GM18951 (cell line): ENCODE data around the gene DEK.
"Not testable (repeated sequence)": the region's sequence is repeated elsewhere in the genome, so short reads cannot be mapped to it uniquely, and the experiment has no call there.

Experiments
- POLR2A ChIP-seq: IDR thresholded peaks from 4 replicates; pipeline ENCODE4 v1.6.1; 2011; ENCODE audit warnings: mild to moderate bottlenecking; ENCODE audit not compliant: insufficient read length, insufficient read depth; ENCODE audit errors: extremely low read depth
- in situ Hi-C: fragments of 300-500 bp; cut with MboI; formaldehyde crosslinking; loops from one replicate; pipeline ENCODE4 v1.12.0; 2022; ENCODE audit warnings: low sequenced_read_pairs, mixed read lengths, inconsistent platforms; ENCODE audit not compliant: unreplicated experiment

DEK gene

DNA sequence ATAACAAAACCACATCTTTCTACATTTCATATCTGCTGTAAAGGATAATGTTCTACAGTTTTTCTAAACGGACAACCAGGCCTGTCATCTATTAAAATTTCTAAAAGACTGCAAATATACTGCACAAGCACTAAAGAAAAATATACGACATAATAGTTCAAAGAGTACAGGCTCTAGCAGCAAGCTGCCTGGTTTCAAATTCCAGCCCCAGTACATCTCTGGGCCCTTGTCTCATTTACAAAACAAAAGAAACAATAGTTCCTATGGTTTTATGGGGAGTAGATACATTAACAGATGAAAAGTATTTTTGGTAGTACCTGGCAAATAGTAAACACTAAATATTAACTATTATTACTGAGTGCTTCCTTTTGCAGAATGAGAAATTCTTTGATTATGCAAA lies 24.1 kb downstream of the DEK start:
- in situ Hi-C loops = no loop called here
- no peak for TF ChIP-seq POLR2A

DNA sequence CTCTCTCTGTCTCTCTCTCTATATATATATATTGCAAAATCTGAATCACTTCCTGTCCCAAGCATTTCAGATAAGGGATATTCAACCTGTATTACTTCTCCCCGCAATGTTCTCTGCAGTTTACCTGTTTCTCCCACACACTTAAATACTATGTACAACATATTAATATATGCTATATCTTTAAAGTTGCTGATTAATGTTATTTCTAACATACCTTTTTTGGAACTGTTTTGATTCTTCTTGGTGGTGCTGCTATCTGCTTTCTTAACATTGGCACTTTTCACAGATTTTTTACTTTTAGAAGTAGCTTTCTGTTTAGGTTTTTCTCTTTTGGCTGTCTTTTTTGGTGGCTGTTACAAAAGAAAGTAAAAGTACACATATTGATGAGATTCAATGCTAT lies 27.2 kb downstream of the DEK start:
- TF ChIP-seq POLR2A = no peak
- in situ Hi-C loops = no loop called here

DNA sequence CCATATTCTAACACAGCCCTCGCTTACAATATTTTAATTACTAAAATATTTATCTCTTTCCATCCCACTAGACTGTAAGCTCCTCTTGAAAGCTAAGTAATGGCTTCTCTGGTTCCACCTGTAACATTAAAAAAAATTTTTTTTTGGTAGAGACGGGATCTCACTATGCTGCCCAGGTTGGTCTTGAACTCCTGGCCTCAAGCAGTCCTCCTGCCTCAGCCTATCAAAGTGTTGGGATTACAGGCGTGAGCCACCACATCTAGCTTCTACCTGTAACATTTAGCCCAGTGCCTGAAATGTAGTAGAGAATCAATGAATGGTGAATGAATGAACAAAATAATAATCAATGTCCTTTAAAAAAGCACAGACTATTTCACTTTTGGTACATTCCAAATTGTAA lies 28.8 kb downstream of the DEK start:
- in situ Hi-C loops = no loop called here
- TF ChIP-seq POLR2A = no peak

DNA sequence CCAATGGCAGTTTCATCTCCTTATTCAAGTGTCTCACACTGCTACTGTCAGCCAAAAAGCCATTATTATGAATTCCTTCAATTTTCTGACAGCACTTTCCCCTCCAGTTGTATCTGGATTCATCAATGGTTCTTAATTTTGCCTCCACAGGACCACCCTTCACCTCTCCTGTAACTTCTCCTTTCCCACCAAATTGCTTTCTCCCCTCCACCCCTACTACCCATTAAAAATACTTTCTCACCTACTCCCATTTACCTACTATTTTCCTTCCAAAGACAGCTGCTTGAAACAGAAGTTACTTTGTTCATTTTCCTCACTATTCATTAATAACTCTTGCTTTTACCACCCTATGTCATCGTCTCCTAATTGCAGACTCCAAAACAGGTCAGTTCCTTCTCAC lies 29.8 kb downstream of the DEK start:
- in situ Hi-C loops = no loop called here
- TF ChIP-seq POLR2A = no peak

DNA sequence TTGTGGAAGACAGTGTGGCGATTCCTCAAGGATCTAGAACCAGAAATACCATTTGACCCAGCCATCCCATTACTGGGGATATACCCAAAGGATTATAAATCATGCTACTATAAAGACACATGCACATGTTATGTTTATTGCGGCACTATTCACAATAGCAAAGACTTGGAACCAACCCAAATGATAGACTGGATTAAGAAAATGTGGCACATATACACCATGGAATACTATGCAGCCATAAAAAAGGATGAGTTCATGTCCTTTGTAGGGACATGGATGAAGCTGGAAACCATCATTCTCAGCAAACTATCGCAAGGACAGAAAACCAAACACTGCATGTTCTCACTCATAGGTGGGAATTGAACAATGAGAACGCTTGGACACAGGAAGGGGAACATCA lies 30.6 kb downstream of the DEK start:
- in situ Hi-C loops = not testable (repeated sequence)

DNA sequence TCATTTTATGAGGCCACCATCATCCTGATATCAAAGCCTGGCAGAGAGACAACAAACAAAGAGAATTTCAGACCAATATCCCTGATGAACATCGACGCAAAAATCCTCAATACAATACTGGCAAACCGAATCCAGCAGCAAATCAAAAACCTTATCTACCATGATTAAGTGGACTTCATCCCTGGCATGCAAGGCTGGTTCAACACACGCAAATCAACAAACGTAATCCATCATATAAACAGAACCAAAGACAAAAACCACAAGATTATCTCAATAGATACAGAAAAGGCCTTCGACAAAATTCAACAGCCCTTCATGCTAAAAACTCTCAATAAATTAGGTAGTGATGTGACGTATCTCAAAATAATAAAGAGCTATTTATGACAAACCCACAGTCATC lies 32.5 kb downstream of the DEK start:
- in situ Hi-C loops = not testable (repeated sequence)

DNA sequence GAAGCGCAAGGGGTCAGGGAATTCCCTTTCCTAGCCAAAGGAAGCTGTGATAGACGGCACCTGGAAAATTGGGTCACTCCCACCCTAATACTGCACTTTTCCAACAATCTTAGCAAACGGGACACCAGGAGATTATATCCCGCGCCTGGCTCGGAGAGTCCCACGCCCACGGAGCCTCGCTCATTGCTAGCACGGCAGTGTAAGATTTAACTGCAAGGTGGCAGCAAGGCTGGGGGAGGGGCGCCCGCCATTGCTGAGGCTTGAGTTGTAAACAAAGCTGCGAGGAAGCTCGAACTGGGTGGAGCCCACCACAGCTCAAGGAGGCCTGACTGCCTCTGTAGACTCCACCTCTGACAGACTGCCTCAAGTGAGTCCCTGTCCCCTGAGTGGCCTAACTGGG lies 35.7 kb downstream of the DEK start:
- in situ Hi-C loops = not testable (repeated sequence)

DNA sequence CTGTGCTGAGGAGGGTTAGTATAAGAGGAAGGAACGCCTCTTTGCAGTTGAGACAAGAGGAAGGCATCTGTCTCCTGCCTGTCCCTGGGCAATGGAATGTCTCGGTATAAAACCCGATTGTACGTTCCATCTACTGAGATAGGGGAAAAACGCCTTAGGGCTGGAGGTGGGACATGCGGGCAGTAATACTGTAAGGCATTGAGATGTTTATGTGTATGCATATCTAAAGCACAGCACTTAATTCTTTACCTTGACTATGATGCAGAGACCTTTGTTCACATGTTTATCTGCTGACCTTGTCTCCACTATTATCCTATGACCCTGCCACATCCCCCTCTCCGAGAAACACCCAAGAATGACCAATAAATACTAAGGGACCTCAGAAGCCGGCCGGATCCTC lies 37.2 kb downstream of the DEK start:
- in situ Hi-C loops = not testable (repeated sequence)

DNA sequence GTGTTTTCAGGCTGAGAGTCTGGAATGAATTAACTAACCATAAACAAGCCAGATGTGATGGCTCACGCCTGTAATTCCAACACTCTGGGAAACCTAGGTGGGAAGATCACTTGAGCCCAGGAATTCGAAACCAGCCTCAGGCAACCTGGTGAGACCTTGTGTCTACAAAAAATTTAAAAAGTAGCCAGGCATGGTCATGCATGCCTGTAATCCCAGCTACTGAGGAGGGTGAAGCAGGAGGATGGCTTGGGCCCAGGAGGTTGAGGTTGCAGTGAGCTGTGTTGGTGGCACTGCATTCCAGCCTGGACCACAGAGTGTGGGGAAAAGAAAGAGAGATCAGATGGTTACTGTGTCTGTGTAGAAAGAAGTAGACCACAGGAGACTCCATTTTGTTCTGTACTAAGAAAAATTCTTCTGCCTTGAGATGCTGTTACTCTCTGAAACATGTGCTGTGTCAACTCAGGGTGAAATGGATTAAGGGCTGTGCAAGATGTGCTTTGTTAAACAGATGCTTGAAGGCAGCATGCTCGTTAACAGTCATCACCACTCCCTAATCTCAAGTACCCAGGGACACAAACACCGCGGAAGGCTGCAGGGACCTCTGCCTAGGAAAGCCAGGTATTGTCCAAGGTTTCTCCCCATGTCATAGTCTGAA lies 37.8 kb downstream of the DEK start:
- in situ Hi-C loops = not testable (repeated sequence)

DNA sequence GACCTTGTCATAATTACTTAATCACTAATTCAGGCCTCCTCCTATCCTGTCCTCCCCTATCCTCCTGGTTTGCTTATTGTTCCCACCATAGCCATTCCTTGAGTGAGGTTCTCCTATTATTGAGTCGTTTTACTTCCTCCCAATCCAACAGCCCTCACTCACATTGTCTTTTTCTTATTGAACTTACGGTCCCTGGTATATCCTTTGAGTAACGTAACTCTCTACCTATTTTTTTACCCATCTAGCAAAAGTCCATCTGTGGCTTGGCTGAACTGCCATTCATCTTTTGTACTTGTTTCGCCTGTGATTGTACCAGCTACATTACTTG lies 43.1 kb downstream of the DEK start:
- in situ Hi-C loops = no loop called here

DNA sequence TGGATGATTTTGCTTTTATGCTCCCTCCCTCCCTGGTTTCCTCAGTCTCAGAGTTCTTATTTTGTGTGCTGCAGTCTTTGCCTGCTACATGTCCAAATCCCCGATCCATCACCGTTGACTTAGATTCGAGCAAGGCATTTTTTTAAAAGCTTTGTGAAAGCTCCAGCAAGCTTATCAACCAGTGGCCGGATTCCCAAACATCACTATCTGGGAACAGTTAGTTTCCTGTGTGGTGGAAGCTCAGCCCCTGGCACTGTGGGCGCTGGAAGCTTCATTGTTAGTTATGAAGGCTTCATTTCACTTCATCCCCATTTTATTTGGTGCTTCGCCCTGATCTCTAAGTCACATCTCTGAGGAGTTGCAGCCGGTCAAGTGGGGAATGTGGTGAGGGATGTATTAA lies 44.7 kb downstream of the DEK start:
- no peak for TF ChIP-seq POLR2A

More for the DNA sequence above, 43.1 kb downstream of the DEK start:
- no peak for TF ChIP-seq POLR2A

DNA sequence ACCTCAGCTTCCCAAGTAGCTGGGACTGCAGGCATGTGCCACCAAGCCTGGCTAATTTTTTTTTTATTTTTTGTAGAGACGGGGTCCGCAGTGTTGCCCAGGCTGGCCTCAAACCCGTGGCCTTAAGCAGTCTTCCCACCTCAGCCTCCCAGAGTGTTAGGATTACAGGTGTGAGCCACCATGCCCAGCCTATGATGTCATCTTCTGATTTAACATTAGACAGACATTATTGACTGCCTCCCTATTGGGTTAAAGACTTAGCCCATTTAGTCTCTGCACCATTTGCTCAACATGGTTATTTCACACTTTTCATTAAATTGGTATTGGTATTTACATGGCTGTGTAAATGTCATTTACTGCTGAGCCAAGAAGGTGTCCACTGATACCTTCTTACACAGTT lies 46.1 kb downstream of the DEK start:
- TF ChIP-seq POLR2A = no peak
- in situ Hi-C loops = no loop called here

More for the DNA sequence above, 44.7 kb downstream of the DEK start:
- in situ Hi-C loops = no loop called here

DNA sequence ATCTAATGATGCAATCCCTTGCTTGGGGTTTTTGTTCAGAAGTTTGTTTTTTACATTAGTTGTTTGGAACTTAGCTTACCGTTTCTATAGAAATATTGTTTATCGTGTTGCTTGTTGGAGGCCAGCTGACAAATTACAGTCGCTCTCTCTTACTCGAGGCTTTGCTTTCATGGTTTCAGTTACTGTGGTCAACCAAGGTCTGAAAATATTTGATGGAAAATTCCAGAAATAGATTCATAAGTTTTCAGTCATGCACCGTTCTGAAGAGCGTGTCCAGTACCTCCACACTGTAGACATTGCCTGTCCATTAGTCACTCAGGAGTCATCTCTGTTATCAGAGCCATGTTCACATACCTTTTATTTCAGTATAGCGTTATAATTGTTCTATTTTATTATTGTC lies 47.9 kb downstream of the DEK start:
- TF ChIP-seq POLR2A = no peak
- in situ Hi-C loops = no loop called here

DNA sequence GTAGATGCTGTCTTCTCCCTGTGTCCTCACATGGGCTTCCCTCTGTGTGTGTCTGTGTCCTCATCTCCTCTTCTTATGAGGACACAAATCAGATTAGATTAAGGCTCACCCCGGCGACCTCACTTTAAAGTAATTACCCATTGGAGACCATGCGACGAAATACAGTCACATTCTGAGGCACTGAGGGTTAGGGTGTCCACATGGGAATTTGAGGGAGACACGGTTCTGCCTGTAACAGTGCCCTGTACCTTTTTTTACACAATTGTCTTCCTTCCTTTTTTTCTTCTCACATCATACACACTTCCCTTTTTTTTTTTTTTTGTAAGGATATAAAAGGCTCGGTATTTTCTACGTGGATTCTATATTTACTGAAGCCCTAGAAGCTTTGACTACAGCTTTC lies 48.9 kb downstream of the DEK start:
- TF ChIP-seq POLR2A = no peak
- in situ Hi-C loops = no loop called here

DNA sequence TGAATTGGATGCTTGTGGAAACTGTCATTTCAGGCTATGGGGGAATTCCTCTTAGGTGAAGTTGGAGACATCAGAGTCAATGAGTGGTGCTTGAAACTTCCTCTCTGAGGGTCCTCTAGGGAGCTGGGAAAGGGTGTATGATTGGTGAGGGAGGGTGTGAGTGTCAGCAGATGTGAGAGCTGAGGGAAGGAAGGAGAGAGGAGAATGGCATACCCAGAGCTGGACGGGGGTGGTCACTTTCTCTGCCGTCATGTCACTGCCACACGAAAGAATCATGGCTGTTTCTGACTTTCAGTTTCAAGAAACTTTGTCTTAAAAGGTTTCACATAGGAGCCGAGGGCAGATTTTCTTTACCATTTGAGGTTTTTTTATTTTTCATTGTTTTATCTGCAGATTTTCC lies 50.3 kb downstream of the DEK start:
- TF ChIP-seq POLR2A = no peak
- in situ Hi-C loops = no loop called here

DNA sequence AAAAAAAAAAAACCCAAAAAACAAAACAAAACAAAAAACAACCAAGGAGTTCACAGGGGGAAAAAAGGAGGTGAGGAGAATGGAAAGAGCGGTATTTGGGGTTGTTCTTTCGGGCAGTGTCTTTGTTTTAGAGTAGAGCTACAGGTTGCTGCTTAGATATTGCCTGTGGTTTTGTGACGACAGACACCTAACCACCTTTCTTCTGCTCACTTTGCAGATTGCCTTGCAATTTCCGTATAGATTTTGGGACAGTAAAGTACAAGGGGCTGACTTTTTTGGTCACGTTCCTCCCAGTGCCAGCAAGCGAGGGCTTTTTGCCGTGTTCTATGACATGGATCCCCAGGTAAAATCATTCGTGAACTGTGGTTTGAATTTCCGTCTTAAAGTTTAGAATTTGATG lies 50.9 kb downstream of the DEK start:
- in situ Hi-C loops = no loop called here
- TF ChIP-seq POLR2A = no peak
